Choroid plexus epithelial cell (primary cell): ENCODE measurements around the gene HIP1R.

Experiments
- DNase-seq: peaks from one replicate; pipeline ENCODE4 v3.0.0-alpha.2; 2010; ENCODE audit warnings: low read depth
- H3K4me3 ChIP-seq: 2 replicates; pipeline ENCODE4 v1.5.1; 2011; ENCODE audit warnings: low read depth, mild to moderate bottlenecking, control low read depth, low read length, moderate library complexity
- TF ChIP-seq, protein P1 (sequence below): conservative IDR thresholded peaks from 2 replicates; pipeline ENCODE4 v1.5.1; 2011; ENCODE audit warnings: low read depth, mild to moderate bottlenecking, control low read depth, inconsistent platforms, low read length, moderate library complexity

HIP1R gene

DNA sequence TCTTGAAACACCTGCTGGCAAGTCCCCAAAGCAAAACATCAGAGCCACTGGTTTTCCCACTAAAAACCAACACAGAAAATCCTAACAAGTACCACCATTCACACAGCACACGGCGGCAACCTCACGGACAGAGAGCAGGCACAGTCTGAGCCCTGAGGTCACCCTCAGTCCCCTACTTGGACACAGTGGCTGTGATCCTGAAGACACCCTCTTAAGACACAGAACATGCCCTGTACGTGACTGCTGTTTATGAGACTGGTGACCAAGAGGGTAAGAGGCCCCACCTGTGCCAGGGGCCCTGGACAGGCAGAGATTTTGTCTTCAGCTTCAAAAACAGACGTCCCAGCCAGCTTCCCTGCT lies 29.6 kb downstream of the HIP1R start:
- TF ChIP-seq, protein P1, sequence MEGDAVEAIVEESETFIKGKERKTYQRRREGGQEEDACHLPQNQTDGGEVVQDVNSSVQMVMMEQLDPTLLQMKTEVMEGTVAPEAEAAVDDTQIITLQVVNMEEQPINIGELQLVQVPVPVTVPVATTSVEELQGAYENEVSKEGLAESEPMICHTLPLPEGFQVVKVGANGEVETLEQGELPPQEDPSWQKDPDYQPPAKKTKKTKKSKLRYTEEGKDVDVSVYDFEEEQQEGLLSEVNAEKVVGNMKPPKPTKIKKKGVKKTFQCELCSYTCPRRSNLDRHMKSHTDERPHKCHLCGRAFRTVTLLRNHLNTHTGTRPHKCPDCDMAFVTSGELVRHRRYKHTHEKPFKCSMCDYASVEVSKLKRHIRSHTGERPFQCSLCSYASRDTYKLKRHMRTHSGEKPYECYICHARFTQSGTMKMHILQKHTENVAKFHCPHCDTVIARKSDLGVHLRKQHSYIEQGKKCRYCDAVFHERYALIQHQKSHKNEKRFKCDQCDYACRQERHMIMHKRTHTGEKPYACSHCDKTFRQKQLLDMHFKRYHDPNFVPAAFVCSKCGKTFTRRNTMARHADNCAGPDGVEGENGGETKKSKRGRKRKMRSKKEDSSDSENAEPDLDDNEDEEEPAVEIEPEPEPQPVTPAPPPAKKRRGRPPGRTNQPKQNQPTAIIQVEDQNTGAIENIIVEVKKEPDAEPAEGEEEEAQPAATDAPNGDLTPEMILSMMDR: no peak
- no peak for DNase-seq
- H3K4me3 ChIP-seq: no peak overlapping the region

DNA sequence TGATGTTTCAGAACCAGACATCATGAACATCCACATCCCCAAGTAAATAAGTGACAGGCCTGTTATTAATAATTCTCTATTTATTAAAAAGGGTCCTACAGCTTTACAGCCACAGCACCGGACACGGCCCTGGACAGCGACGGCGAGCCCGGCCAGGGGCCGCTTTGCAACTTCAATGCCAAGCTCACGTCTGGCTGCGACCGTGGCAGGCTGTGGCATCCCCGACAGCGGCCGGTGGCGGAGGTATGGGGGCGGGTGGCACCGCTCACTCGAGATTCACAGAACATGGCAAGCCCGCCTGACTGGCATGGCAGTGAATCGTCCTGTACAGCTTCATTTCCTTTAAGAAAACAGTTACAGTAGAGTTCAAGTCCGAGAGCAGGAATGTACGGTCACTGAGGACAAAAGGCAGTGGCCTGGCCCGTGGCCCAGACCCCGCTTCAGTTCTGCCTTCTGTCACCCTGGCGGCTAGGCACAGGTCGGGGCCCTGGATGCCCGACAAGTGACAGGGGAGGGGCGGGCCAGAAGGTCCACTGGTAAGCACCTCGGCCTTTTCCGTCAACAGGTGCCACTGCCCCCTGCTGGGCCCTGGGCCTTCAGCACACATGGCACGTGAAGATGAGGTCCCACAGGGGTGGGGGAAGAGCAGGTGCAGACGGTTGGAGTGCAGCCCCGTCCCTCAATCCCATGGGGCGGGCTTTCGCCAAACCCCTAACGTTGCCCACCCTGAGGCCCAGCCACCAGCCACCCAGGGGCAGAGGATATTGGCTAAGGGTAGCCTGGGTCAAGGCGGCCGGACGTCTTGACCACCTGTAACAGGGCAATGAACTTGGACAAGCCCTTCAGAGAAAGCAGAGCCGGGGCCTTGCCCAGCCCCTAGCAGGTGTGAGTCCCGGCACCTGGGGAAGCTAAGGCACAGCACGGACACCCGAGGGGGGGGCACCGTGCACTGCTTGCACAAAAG lies 30.3 kb downstream of the HIP1R start:
- TF ChIP-seq, protein P1: peak; percentile 30
- DNase-seq: no peak
- no peak overlapping the region for H3K4me3 ChIP-seq

DNA sequence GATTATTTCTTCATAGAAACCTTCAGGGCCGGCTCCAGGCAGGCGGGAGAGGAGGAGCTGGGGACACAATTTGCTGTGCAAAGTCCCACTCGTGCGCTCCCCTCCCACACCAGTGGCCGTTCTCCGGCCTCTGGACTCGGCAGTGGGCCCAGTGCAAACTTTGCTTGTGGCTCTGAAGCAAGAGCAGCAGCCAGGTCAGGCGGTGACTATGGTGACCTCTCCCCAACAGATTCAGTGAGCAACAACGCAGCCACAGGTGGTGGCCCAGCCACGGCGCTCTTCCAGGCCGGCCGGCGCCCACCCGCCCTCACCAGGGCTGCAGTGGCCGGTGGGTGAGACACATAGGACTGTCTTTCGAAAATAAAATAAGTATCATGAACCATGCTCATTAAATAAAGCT lies 31.1 kb downstream of the HIP1R start:
- H3K4me3 ChIP-seq: no peak overlapping the region
- DNase-seq: no peak
- TF ChIP-seq, protein P1: no peak

DNA sequence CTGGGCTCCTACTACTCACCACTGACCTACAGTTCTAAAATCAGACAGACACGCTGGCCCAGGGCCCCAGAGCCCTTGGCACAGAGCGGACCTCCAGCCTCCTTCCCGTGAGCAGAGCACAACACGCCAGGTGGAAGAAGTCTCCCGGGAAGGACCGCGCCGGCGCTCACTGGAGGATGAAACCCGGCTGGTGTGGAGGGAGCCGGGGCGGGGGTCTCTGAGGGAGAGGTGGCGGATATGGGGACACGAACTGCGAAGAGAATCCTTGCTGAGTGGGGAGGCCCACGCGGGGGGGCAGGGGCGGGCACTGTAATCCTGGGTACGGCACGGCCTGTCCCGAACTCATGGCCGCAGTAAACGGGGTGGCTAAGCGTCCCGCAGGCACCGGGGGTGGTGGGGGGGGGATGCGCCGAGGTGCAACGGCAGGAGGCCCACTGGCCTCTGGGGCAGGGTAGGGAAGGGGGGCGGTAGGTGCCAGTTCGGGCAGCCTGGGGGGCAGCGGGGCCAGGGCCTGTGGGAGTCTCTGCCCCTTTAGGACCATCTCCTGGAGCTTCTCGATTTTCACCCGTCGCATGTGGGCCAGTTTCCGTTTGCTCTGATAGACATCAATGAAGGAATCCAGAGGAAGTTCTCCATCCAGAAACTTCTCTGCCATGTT lies 31.8 kb downstream of the HIP1R start:
- DNase-seq: no peak
- no peak overlapping the region for H3K4me3 ChIP-seq
- TF ChIP-seq, protein P1: no peak

DNA sequence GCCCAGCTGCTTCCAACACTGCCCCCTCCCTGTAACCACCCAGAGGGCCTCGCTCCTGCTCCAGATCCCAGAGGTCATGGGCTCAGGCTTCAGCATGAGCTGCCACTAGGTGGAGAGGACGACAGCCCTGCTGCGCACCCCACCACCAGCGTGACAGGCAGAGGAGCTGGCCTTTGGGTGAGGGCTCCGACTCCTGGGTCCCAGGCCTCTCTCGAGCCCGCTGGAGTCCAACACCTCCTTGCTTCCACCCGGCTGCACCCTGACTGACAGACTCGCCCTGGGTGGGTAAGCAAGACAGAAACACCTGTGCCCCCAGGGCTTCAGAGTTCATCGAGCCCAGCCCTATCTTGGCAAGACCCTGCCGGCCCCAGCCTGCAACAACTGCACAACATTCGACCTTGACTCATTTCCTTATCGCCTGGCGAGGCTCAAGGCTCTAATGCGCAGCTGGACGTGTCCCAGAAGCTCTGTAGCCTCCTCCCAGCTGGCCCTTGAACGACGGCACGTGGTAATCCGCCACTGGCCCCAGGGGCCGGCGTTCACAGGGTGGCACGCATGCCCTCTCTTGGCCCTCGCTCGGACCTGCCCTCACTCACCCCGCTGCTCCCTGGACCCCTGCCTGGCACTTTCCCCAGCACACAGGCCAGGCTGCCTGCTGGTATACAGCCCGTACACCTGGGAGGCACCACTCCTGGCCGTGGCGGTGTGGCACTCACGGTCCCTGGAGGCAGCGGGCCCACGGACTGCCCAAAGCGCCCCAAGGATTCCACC lies 32.6 kb downstream of the HIP1R start:
- H3K4me3 ChIP-seq: no peak overlapping the region
- no peak for DNase-seq
- TF ChIP-seq, protein P1: peak; percentile 33

DNA sequence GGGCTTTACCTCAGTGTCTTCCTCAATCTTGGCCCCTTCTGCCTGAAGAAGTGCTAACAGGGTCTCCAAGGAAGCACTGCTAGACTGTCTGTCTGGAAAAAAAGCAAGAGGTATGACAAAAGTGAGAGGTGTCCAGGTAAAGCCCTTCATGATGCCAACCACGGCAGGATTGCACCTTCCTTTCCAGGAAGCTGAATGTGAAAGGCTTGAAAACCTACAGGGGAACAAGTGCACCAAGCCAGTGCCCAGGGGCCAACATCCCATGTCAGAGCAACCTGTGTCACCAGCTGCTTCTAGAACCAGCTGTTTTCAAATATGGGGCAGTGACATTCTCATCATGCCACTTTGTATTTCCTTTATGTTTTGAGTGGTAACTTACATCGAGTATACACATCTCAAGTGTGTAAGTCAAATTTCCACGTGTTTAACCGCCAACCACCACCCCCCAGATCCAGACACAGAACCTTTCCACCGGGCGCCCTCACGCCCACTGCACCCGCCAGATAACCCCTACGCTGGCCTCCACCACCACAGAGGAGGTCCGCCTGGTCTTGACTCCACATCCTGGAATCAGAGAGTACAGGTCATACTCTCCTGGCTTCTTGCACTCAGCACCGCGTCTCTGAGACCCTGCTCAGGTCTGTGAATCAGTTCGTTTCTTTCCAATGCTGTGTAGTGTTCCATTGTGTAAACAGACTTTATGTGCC lies 33.4 kb downstream of the HIP1R start:
- TF ChIP-seq, protein P1: no peak
- H3K4me3 ChIP-seq: no peak overlapping the region
- DNase-seq: no peak
